GM19023 (cell line): Measurements from ENCODE around the gene PASK.

Experiments used
- ATAC-seq: cut with Tn5 transposase; IDR thresholded peaks from one replicate; pipeline ENCODE4 v1.9.1; 2021; ENCODE audit warnings: mild to moderate bottlenecking, moderate library complexity; ENCODE audit not compliant: unreplicated experiment

PASK gene

DNA sequence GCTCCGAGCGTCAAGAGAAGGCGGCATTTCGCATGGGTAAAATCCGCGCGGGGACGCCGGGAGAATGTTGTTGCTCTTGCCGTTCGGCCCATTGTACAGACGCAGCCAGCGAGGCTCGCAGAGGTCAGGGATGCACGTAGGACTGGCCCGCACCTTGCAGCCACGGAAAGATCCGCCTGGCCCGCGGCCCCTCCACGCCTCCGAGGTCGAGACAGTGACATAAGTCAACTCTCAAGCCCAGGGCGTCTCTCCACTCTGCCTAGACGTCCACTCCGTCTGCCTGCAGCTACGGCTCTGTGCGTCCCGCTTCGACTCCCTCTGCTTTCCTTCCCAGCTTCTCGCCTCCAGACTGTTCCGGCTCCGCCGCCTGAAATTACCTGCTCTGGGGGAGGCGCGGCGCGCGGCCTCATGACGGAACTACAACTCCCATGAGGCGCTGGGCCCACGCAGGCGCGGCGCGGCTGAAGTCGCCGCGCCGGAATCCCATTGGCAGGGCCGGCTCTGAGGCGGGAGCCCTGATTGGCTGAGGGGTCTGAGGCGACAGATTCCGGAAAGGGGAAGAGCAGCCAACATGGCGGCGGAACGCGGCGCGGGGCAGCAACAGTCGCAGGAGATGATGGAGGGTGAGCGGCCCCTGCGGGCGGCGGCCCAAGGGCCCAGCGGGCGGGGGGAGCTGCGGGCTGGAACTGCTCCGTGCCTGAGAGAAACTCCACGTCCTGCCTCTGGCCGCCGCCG is 820 bp upstream of the PASK start, which contains the start of gene PPP1R7:
PPP1R7 (plus strand) TSS at position 543 of the 735 bp plus-strand sequence; CDS start at position 572, 29 bp downstream.
- peak; percentile 73 for ATAC-seq

DNA sequence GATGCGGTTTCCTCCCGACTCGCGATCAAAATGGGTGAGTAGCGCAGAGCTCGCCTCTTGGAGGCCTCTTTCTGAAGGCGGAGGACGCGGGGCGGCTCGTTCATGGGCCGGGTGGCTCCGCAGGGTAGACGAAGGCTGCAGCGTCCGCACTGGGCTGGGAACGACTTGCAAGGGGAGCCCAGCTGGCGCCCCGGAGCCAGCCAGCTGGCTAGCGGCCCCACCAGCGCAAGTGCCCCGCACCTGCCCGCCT is 328 bp upstream of the PASK start:
- ATAC-seq, result peak; percentile 2

DNA sequence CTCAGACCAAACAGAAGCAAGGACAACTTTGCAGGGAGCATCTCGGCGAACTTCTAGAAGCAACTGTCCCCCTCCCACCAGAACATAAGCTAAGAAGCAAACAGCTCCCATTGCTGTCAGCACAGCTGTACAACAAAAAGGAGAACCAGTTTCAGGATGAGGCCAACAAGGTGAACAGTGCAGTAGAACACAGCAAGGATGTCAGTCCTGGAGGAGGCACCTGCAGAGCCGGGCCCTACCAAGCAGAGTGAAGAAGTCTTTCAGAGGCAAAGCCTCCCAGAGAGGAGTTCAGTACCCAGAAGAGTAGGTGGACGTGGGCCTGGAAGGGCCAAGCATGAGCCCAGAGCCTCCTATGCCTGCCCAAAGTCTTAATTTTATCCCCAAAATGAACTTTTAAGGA is 1.0 kb downstream of the PASK start:
- no peak for ATAC-seq

DNA sequence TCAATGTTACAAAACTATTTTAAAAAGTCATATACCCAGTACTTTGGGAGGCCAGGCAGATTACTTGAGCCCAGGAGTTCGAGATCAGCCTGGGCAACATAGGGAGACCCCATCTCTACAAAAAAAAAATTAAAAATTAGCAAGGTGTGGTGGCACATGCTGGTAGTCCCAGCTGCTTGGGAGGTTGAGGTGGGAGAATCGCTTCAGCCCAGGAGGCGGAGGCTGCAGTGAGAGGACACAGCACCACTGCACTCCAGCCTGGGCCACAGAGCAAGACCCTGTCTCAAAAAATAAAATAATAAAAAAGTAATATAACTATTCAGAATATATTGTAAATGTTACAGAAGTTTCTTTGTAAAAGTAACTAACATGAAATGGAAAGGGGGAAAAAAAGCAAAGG is 1.9 kb downstream of the PASK start:
- ATAC-seq, result no peak

DNA sequence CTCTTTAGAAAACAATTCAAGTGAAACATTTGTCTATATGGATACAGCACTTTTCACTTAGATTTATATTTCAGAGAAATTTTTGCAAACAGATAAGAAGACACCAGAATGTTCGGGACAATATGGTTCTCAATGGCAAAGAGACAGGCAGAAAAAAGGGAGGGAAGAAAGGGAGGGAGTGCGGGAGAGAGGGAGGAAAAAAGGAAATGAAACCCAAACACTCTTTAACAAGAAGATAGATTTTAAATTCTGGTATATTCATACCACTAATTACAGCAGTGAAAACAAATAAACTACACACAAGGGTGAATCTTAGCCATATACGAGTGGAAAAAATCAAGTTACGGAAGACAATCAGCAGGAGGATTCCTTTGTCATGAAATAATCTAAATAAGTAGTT is 3.0 kb downstream of the PASK start:
- ATAC-seq, result no peak

DNA sequence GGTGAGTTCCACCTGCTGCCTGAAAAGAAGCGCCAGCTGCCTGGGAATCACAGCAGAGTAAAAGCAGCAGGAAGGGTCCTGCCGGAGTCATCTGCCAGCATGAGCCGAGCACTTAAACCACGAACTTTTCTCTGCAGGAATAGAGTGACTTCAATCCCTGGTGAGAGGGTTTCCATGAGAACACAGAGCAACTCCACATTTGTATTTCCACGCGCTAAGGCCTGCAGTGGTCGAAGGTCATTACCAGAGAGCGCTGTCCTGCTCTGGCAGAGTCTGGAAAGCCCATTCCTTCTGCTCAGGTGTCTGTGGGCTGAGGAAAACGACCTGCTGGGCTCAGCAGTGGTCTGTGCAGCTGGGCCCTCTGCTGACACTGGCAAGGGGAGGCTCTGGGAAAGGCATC is 6.7 kb downstream of the PASK start:
- no peak for ATAC-seq

DNA sequence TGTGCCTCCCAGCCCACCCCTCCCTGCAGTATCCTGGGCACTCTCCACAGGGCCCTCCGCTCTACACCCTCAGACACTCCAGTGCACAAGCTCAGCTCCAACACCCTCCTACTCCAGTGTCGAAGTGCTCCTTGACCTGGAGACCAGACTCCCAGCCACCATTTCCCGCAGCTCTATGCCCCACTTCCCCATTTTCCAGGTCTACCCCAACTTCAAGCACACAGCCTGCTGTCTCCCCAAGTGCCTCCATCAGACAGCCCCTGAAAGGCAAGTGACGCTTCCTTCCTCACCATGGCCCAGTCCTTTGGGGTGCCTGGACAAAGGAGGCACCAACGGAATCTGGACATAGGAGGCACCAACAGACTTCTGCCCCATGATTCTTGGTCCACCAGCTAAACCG is 7.2 kb downstream of the PASK start:
- ATAC-seq, result no peak

DNA sequence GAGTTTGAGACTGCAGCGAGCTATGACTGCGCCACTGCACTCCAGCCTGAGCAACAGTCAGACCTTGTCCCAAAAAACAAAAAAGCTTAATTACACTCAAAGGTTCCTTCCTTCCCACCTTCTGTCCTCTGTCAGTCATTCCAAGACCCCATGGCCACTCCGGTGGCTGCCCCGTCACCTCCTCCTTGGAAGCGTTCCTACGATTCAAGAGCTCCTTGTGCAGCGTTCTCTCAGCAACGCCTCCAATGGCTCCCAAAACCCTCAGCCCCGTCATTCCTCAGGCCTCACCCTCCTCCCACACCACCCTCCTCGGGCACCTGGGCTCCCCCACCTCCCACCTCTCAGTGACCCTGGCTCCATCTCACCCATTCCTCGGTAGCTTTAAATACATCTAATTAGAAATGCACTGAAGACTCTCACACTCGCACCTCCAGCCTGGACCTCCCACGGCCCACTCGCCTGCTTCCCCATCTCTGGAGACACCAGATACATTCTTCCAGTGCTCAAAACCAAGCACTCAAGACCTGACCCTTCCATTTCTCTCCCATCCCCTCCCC is 8.0 kb downstream of the PASK start:
- ATAC-seq, result no peak

DNA sequence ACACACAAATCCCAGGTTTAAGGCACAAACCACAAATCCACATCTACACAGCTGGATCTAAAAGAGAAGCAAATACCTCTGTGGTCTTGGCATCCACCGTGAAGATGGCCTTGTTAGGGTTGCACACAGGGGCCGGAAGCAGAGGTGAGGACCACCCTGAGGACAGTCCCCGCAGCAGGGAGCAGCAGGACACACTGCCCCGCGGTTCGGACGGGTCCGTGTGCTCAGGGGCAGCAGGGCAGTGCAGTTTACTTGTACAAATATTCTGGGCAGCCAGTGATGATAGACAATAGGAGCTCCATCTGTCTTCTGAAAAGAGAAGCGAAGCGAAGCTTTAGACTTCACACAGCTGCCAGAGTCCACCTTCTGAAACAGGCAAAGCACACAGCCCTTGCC is 8.8 kb downstream of the PASK start:
- no peak for ATAC-seq

DNA sequence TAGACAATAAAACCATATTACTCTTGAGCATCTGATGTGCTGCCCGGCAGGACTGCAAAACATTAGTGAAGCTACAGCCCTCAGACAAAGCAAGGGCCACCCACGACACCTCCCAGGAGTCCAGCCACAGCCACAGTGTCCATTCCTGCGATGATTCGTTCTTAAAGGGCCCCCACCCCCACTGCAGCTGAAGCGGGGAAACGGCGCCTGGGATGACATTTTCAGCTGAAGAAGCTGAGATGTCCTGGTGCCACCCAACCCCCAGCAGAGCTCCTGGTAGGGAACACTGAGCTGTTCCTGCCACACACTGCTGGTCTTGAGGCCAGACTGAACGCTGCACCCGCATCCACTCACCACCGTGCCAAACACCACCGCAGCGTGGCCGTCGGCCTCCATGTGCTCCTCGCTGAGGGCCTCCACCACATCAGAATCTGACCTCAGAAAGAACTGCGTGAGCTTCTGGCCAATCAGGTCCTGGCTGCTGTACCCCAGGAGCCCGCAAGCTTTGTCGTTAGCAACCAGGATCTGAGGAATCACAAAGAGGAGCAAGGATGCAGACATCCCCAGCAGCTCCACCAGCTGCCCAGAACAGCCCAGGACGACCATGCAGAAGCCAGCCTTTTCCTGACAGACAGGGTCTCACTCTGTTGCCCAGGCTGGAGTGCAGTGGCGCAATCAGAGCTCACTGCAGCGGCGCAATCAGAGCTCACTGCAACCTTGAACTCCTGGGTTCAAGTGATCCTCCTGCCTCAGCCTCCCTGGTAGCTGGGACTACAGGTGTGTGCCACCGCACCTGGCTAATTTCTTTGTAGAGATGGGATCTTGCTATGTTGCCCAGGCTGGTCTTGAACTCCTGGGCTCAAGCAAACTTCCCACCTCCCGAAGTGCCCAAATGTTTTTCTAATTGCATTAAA is 9.5 kb downstream of the PASK start:
- ATAC-seq, result no peak

DNA sequence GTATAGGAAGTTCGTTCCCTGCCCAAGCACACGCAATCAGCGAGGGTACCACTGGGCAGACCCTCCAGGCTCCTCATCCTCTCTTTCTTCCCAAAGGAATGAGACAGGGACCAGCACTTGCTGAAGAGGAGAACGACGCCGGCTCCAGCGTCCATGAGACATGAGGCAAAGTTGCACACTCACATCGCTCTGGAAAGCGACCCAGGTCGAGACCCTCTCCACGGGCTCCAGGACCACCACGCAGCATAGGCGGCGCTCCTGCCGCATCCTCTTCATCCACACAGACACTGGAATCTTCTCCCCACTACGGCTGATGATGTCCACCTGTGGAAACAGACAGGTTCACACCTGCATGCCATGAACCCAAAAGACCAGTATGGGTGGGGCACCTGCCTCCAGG is 10.8 kb downstream of the PASK start:
- ATAC-seq, result no peak

DNA sequence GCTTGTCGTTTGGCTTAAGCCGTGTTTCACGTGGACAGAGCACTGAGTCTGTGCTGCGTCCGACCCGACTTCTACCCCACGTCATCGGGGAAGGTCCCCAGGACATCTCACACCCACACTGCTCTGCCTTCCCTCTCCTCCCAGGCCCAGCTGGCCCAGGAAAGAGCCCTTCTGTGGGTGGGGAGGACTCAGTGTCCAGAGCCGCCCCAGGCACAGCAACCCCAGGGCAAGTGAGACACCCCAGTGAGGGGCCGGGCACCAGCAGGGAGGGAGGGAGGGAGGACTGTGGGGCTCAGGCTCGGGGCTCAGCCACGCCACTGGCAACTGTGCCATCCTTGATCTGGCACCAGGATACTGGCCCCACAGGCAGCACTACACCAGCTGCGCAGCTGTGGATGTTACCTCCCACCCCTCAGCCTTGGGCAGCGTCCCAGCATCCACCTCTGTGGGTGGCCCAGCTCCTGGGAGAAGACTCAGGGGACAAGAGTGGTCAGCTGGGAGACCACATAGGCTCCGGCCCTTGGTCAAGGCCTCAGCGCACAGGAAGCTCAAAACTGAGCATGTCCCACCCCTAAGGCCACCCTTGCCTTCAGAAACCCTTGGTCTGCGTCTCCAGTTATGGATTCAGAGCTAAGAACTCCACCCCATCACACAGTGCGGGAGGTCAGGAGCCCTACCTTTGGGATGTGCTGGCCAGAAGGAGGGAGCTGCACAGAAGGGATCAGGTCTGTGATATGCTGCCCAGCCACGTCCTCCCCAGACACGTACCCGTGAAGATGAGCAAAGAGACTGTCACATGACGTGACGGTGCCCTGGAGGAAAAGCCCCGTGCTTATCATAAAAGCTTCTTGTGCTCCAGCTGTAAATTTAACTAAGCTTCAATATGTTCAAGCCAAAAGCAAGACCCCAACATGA is 11.7 kb downstream of the PASK start:
- no peak for ATAC-seq

DNA sequence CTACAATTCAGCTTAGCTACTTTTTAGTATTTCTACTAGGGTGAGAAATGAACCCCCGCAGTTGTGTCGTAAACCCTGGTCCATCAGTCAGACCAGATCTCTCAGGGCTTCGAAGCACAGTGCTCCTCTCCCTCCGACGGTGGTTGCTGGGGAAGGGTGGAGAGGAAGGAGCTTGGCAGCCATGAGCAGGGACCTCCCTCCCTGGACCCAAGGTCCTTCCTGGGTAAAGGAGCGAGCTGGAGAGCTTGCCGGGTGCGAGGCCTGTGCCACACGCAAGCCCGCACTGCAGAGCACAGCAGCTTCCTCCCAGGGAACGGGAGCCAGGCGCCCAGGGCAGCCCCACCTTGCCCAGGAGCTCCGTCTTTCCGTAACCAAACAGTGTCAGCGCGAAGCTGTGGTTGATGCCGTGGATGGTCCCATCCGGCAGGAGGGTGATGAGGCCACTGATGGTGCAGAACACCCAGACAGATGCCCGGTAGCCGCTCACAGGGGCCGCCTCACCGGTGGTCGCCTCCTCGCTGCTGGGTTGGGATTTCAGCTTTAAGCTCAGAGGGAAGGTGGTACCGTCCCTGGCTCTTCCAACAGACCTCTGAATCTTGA is 12.5 kb downstream of the PASK start:
- ATAC-seq, result no peak

DNA sequence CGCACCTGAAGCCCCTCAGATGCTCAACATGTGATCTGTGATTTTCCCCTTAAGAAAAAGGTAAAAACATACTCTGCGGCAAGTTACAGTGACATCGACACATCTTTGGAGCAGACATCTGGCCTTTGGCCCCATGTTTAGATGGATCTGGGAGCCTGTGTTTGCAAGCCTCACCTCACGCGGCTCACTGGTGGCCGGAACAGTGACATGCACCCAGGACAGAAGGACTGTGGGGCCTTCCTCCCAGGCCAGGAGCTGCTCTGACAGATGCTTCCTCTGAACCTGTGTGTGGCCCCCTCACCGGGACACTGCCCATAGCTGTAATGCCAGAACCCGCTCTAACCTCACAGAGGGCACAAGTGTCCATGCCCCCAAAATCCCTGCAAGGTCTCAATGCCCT is 13.1 kb downstream of the PASK start:
- no peak for ATAC-seq

DNA sequence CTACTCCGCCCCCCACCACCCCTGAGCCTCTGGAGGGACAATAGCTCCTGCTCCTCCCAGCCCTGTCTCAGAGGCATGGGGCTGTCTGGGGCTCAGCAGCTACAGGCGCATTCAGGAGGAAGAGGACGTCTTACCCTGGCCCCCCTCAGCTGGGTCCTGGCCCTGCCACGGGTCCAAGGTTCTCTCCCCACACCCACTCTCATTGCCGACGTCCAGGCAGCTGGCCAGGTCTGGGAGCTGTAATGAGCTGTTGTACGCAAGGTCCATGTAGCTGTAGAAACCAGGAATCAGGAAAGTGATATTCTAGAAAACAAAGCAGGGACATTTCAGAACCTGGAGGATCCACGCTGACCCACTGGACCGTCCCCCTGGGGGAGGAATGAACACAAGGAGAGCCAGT is 13.5 kb downstream of the PASK start:
- no peak for ATAC-seq

DNA sequence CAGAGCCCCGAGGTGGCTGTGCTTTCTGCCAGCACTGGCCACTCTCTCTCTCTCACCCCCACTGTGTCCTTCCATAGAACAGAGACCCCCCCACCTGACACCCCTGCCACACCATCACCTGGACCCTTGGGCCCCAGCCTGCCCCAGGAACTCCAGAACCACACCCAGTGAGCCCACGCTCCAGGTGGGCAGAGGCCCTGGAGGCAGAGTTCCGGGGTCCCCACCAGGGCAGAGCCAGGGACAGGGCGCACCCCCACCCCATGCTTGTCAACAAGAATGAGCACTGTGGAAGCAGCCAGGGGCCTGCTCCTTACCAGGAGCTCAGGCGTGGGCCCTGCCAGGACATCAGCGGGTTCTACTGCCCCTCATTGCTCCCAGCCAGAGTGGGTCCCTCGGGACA is 14.6 kb downstream of the PASK start:
- ATAC-seq, result no peak

DNA sequence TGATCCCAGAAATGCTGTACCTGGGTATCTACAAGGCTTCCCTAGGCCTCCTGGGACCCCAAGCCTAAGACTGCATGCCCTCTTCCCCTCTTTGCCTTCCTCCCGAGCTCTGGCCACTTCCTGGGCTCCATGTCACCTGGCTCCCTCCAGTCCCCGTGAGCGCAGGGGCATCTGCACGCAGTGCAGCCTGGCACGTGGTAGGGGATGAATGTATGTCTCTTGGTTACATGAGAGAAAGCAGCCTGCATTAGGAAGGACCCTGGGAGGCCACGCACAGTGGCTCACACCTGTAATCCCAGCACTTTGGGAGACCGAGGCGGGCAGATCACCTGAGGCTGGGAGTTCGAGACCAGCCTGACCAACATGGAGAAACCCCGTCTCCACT is 15.8 kb downstream of the PASK start:
- no peak for ATAC-seq

DNA sequence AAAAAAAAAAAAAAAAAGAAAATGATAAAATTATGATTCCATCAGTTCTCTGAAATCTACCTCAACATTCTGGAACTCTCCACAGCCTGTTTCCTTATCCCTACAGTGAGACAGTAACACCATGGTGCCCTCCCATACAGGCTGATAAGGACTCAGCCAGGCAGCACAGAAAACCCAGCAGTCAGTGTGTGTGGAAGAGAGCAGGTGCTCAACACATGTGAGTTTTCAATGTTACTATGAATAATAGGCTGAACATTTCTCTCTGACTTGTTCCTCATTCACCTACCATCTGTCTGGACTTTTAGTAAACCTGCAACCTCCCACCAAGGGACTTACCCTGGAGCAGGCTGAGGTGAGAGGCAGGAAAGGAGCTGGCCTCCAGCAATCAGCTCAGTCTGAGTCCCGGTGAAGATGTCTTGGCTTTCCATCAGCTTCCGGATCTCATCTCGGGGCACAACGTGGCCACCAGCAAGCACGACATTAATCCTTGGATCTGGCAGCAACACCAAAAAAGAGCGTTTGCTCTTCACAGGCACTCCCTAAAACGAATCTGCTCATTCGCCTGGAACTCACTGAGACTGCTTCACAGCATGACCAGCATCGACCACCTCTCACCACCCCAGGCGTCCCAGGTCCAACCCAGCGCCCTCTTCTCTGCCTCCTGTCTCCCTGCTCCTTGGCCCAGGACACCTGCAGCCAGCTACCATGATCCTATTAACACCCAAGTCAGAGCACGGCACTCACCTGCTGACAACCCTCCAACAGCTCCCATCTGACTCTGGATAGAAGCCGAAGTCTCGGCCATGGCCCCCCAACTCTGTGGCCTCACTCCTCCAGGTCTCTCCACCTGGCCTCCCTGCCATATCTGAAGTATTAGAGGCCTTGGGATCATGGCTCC is 16.5 kb downstream of the PASK start:
- ATAC-seq, result no peak

DNA sequence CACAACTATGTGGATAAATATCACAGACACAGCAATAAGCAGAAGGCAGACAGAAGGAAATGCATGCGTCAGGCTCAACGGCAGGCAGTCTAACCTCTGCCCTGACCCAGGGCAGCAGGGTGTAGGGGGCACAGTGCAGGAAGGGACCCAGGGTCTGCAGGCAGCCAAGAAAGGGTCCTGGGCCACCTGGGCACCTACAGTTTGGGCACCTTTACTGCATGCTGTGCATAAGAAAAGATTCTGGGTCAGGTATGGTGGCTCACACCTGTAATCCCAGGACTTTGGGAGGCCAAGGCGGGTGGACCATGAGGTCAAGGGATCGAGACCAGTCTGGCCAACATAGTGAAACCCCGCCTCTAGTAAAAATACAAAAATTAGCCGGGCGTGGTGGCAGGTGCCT is 17.7 kb downstream of the PASK start:
- no peak for ATAC-seq

DNA sequence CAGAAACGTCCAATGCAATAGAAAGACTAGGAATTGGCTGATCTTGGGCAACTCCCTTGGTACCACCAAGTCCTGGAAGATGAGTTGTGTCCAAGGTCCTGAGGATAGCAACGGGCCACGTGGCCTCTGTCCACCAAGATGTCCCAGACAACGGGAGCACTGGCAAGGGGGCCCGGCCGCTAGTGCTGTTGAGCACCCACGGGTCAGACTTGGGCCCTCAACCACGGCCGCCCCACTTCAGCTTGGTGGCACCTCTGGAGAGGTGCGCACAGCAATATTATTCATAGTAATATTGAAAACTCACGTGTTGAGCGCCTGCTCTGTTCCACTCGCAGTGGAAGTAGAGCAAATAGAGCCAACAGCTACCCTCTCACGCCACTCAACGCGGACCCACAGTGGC is 19.0 kb downstream of the PASK start:
- no peak for ATAC-seq
